ENCODE data around the gene CCDC13. TPM values are rescaled to one million over a fixed set of nuclear protein-coding genes. Genes with fewer than 3 reads are reported as not detected.

Gene CCDC13
- total RNA-seq, 6 experiments from 2014 or later = 0.17 to 0.47 (median 0.30) TPM; not detected in 2

- H3K27ac Mint-ChIP-seq = no peak overlapping the region
- no peak for DNase-seq
- peaks cover 15% of the 10 kb centered on the region for H3K36me3 Mint-ChIP-seq (ENCODE audit: low read depth)
- H3K4me1 Mint-ChIP-seq (ENCODE audit: low read depth) = peaks cover 32% of the 10 kb centered on the region
- H3K27me3 Mint-ChIP-seq (ENCODE audit: insufficient read depth) = no peaks in the 10 kb centered on the region
- H3K4me3 Mint-ChIP-seq = no peak overlapping the region
- no peak for TF ChIP-seq CTCF (IDR thresholded peaks at IDR 0.05)
- H3K9me3 Mint-ChIP-seq = no peaks in the 10 kb centered on the region
These were observed 28.7 kb upstream of the CCDC13 start for GRCh38 chr3:42801784-42802183.

GRCh38 chr3:42801048-42801620 lies 28.1 kb upstream of the CCDC13 start:
- Mint-ChIP-seq H3K27me3 (ENCODE audit: insufficient read depth) (no peaks in the 10 kb centered on the region), H3K27ac (no peak overlapping the region; the same call in 1 of the 2 replicates), H3K4me1 (ENCODE audit: low read depth) (peaks cover 32% of the 10 kb centered on the region), H3K4me3 (no peak overlapping the region), H3K9me3 (no peaks in the 10 kb centered on the region), H3K36me3 (ENCODE audit: low read depth) (peaks cover 15% of the 10 kb centered on the region)
- no peak for DNase-seq
- TF ChIP-seq CTCF (IDR thresholded peaks at IDR 0.05) = no peak

GRCh38 chr3:42800251-42800650 lies 27.2 kb upstream of the CCDC13 start:
- Mint-ChIP-seq H3K4me3 (no peak overlapping the region), H3K27ac (no peak overlapping the region)

GRCh38 chr3:42799376-42799775 lies 26.3 kb upstream of the CCDC13 start:
- no peak overlapping the region for H3K27ac Mint-ChIP-seq
- no peaks in the 10 kb centered on the region for H3K27me3 Mint-ChIP-seq (ENCODE audit: insufficient read depth)
- DNase-seq = no peak
- H3K4me1 Mint-ChIP-seq (ENCODE audit: low read depth) = peaks cover 22% of the 10 kb centered on the region
- no peak overlapping the region for H3K4me3 Mint-ChIP-seq
- H3K36me3 Mint-ChIP-seq (ENCODE audit: low read depth) = peaks cover 15% of the 10 kb centered on the region
- no peak for TF ChIP-seq CTCF (IDR thresholded peaks at IDR 0.05)
- no peaks in the 10 kb centered on the region for H3K9me3 Mint-ChIP-seq

More at GRCh38 chr3:42800251-42800650, 27.2 kb upstream of the CCDC13 start:
- TF ChIP-seq CTCF (IDR thresholded peaks at IDR 0.05) = no peak
- H3K9me3 Mint-ChIP-seq = no peaks in the 10 kb centered on the region
- no peaks in the 10 kb centered on the region for H3K27me3 Mint-ChIP-seq (ENCODE audit: insufficient read depth)
- peaks cover 15% of the 10 kb centered on the region for H3K36me3 Mint-ChIP-seq (ENCODE audit: low read depth)
- peaks cover 28% of the 10 kb centered on the region for H3K4me1 Mint-ChIP-seq (ENCODE audit: low read depth)
- DNase-seq = no peak

- Mint-ChIP-seq H3K27ac (peak overlapping the region; percentile 17; the same call in 1 of the 2 replicates), H3K9me3 (no peaks in the 10 kb centered on the region), H3K4me3 (no peak overlapping the region), H3K27me3 (ENCODE audit: insufficient read depth) (no peaks in the 10 kb centered on the region), H3K4me1 (ENCODE audit: low read depth) (peaks cover 10% of the 10 kb centered on the region; the same call in 1 of the 2 replicates), H3K36me3 (ENCODE audit: low read depth) (peaks cover 13% of the 10 kb centered on the region)
- no peak for DNase-seq
- no peak for TF ChIP-seq CTCF (IDR thresholded peaks at IDR 0.05)
These were observed 23.4 kb upstream of the CCDC13 start for GRCh38 chr3:42796332-42796885.

All from HFFc6 (cell line).